ENCODE measurements around the gene OSBPL1A. TPM values are rescaled to one million over a fixed set of nuclear protein-coding genes. Genes with fewer than 3 reads are reported as not detected.

OSBPL1A gene
- total RNA-seq, 2 donors from 2014 or later = 29.7 to 36.9 TPM

GRCh38 chr18:24176727-24177416 lies 220.8 kb downstream of the OSBPL1A start:
- Mint-ChIP-seq H3K4me3 (no peak overlapping the region), H3K27me3 (ENCODE audit: insufficient read depth) (peaks cover 4% of the 10 kb centered on the region), H3K36me3 (ENCODE audit: low read depth) (peaks cover 19% of the 10 kb centered on the region), H3K9me3 (no peaks in the 10 kb centered on the region), H3K4me1 (peaks cover 26% of the 10 kb centered on the region), H3K27ac (peak overlapping the region; percentile 67)
- Histone ChIP-seq H3K27ac (ENCODE audit: low read depth, low read length) (no peak overlapping the region), H3K4me3 (ENCODE audit: low read length) (no peak overlapping the region), H3K27me3 (ENCODE audit: control insufficient read depth, insufficient read depth, low read length, poor library complexity, severe bottlenecking) (peaks cover 12% of the 10 kb centered on the region), H3K9ac (ENCODE audit: extremely low read depth, low read length, poor library complexity, severe bottlenecking) (peak overlapping the region; percentile 27), H3K4me1 (ENCODE audit: control insufficient read depth, insufficient read depth, low read length) (peaks cover 11% of the 10 kb centered on the region), H3K36me3 (ENCODE audit: control insufficient read depth, insufficient read depth, low read length) (no peaks in the 10 kb centered on the region), H3K9me3 (ENCODE audit: control insufficient read depth, low read length) (no peaks in the 10 kb centered on the region)
- peak; percentile 93 for DNase-seq
- 66 to 68% methylated on average over 4 to 7 of the region's 7 CpGs for WGBS, 2 experiments (ENCODE audit: insufficient coverage in 1 of 2, insufficient read length in 1 of 2)
- peak; percentile 94 for TF ChIP-seq CTCF (conservative IDR thresholded peaks at IDR 0.05)

- WGBS, 2 experiments (ENCODE audit: insufficient coverage in 1 of 2, insufficient read length in 1 of 2) = 93 to 100% methylated on average over 2 to 3 of the region's 3 CpGs
- H3K36me3 Mint-ChIP-seq (ENCODE audit: low read depth) = peaks cover 14% of the 10 kb centered on the region
- DNase-seq = no peak
- Histone ChIP-seq H3K27me3 (ENCODE audit: control insufficient read depth, insufficient read depth, low read length, poor library complexity, severe bottlenecking) (no peaks in the 10 kb centered on the region), H3K4me1 (ENCODE audit: control insufficient read depth, insufficient read depth, low read length) (peaks cover 6% of the 10 kb centered on the region), H3K9ac (ENCODE audit: extremely low read depth, low read length, poor library complexity, severe bottlenecking) (no peak overlapping the region), H3K4me3 (ENCODE audit: low read length) (no peak overlapping the region), H3K36me3 (ENCODE audit: control insufficient read depth, insufficient read depth, low read length) (no peaks in the 10 kb centered on the region), H3K27ac (ENCODE audit: low read depth, low read length) (no peak overlapping the region), H3K9me3 (ENCODE audit: control insufficient read depth, low read length) (no peaks in the 10 kb centered on the region)
- no peaks in the 10 kb centered on the region for H3K27me3 Mint-ChIP-seq (ENCODE audit: insufficient read depth)
- H3K9me3 Mint-ChIP-seq = no peaks in the 10 kb centered on the region
- no peak overlapping the region for H3K27ac Mint-ChIP-seq
- TF ChIP-seq CTCF (conservative IDR thresholded peaks at IDR 0.05) = no peak
- H3K4me3 Mint-ChIP-seq = no peak overlapping the region
- H3K4me1 Mint-ChIP-seq = peaks cover 17% of the 10 kb centered on the region
Measured at GRCh38 chr18:24173997-24174396, 223.6 kb downstream of the OSBPL1A start.

- Mint-ChIP-seq H3K27ac (no peak overlapping the region), H3K27me3 (ENCODE audit: insufficient read depth) (no peaks in the 10 kb centered on the region), H3K4me3 (no peak overlapping the region), H3K4me1 (peaks cover 4% of the 10 kb centered on the region), H3K9me3 (no peaks in the 10 kb centered on the region), H3K36me3 (ENCODE audit: low read depth) (peaks cover 23% of the 10 kb centered on the region)
- Histone ChIP-seq H3K4me3 (ENCODE audit: low read length) (no peak overlapping the region), H3K9me3 (ENCODE audit: control insufficient read depth, low read length) (no peaks in the 10 kb centered on the region), H3K27me3 (ENCODE audit: control insufficient read depth, insufficient read depth, low read length, poor library complexity, severe bottlenecking) (no peaks in the 10 kb centered on the region), H3K4me1 (ENCODE audit: control insufficient read depth, insufficient read depth, low read length) (no peaks in the 10 kb centered on the region), H3K36me3 (ENCODE audit: control insufficient read depth, insufficient read depth, low read length) (peaks cover 14% of the 10 kb centered on the region), H3K27ac (ENCODE audit: low read depth, low read length) (no peak overlapping the region), H3K9ac (ENCODE audit: extremely low read depth, low read length, poor library complexity, severe bottlenecking) (no peak overlapping the region)
- TF ChIP-seq CTCF (conservative IDR thresholded peaks at IDR 0.05) = no peak
- no peak for DNase-seq
- 91 to 97% methylated on average over 3 to 8 of the region's 8 CpGs for WGBS, 2 experiments (ENCODE audit: insufficient coverage in 1 of 2, insufficient read length in 1 of 2)
Measured at GRCh38 chr18:24170360-24170759, 227.3 kb downstream of the OSBPL1A start.
